HG03575 (cell line): ENCODE results near the gene AKR1C1.
"Not testable (repeated sequence)": the region's sequence is repeated elsewhere in the genome, so short reads cannot be mapped to it uniquely, and the experiment has no call there.

Experiments
- ATAC-seq: cut with Tn5 transposase; IDR thresholded peaks from one replicate; pipeline ENCODE4 v1.9.1; 2021; ENCODE audit not compliant: unreplicated experiment, insufficient number of reproducible peaks, low FRiP score; ENCODE audit errors: extremely low read depth

AKR1C1 gene

GRCh38 chr10:4978870-4979269, 15.7 kb downstream of the AKR1C1 start:
- no peak for ATAC-seq

DNA sequence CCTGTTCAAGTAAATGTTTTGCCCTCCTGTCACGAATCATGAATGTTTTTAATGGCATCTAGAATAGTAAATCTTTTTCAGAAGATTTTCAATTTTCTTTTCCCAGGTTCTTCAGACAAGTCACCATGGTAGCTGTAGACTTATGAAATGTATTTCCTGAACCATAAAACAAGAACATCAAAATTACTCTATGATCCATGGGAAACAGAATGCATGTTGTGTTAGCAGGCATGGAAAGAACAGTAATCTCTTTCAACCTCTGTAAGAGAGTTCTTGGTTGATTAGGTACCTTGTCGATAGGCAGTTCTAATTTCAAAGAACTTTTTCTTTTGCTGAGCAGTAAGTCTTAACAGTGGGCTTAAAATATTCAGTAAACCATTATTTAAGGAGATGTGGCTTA, 17.6 kb downstream of the AKR1C1 start:
- ATAC-seq = no peak

GRCh38 chr10:4981722-4982471, 18.7 kb downstream of the AKR1C1 start:
- no peak for ATAC-seq

GRCh38 chr10:4982764-4983226, 19.6 kb downstream of the AKR1C1 start:
- ATAC-seq = no peak

DNA sequence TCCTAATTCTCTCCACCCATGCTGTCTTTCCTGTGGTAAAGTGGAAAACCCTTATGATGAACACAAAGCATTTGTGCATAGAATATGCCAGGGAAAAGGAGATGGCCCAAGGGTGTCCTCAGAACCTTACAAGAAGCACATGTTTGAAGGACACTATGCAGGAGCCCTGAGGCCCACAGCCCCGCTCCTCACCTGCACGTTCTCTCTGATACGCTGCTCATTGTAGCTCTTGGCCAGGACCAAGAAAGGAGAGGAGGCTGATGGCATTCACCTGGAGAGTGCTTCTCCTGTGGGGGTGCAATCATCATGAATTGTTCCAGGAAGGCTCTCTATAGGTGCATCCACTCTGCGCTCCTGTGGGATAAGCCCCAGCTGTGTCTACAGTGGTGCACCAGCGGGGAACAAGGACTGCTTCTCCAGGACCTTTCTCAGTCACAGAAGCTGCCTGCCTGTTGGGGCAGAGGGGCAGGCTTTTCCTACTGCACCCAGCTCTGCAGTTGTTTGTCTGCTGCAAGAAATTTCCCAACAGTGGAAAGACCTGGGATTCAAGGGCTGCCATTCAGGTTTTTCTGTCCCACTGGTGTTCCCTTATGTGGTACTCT, 20.5 kb downstream of the AKR1C1 start:
- no peak for ATAC-seq

- ATAC-seq = no peak
Observed at GRCh38 chr10:4984223-4984622, 21.0 kb downstream of the AKR1C1 start.

GRCh38 chr10:4984971-4985594, 21.9 kb downstream of the AKR1C1 start:
- ATAC-seq = no peak

DNA sequence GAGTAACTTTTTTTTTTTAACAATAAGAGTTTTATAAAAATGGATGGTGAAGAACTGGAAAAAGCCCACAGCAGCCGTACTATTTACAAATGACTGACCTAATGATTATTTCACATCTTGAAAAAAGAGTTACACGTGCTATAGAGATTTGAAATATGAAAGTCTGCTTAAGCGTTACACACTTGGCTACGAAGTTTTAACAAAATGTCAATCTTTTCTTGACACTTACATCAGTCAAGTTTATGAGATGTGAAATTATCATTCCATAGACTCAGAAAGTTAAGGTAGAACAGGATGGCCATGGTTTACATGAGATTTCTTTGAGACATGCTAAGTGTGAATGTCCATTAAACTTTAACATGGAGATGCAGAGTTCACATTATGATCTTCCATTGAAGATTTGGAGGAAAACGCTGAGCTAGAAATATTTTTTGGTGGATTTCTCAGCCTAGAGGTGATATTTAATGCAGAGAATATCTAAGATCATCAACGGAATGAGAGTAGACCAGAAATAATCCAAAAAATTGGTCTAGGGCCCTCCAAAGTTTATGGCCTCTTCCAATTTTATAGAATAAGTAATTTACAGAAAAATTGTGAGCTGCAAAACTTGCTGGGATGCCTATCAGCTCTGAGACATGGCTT, 24.9 kb downstream of the AKR1C1 start:
- ATAC-seq = not testable (repeated sequence)

- no peak for ATAC-seq
Observed at GRCh38 chr10:4990217-4990616, 27.0 kb downstream of the AKR1C1 start.

DNA sequence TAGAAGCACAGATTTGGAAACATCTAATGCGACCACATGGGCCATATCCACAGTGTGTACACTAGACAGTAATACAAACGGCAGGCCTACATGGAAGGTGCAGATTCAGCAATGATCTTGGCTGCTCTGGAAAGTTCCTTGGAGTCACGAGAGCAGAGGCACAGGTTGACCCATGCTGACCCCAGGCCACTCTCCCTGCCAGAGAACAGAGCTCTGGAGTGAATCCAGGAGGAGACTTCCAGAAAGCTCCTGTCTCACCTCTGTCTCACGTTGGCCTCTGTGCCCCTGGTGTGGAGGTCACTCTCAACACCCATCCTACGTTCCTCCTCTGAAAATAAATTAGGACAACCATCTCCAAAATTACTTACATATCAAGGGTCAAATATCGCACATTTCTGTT, 28.2 kb downstream of the AKR1C1 start:
- not testable (repeated sequence) for ATAC-seq

- not testable (repeated sequence) for ATAC-seq
Observed at GRCh38 chr10:4992564-4992963, 29.3 kb downstream of the AKR1C1 start.

GRCh38 chr10:4994260-4994659, 31.0 kb downstream of the AKR1C1 start:
- not testable (repeated sequence) for ATAC-seq

DNA sequence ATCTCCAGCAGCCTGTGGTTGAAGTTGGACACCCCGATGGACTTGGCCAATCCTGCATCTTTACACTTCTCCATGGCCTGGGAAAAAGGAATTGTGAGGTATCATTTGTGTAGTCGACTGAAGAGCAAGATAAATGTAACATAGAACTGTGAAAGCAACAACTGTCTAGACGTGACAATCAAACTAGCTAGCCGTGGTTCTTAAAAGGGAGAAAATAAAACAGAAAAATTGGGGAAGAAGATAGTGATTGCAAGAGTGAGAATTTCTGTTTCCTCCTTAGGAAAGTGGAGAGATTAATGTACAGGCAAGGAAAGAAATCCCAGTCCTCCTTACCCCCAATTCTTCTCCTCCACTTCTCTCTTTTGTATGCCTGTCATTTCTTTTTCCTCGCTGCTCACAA, 35.5 kb downstream of the AKR1C1 start:
- no peak for ATAC-seq

DNA sequence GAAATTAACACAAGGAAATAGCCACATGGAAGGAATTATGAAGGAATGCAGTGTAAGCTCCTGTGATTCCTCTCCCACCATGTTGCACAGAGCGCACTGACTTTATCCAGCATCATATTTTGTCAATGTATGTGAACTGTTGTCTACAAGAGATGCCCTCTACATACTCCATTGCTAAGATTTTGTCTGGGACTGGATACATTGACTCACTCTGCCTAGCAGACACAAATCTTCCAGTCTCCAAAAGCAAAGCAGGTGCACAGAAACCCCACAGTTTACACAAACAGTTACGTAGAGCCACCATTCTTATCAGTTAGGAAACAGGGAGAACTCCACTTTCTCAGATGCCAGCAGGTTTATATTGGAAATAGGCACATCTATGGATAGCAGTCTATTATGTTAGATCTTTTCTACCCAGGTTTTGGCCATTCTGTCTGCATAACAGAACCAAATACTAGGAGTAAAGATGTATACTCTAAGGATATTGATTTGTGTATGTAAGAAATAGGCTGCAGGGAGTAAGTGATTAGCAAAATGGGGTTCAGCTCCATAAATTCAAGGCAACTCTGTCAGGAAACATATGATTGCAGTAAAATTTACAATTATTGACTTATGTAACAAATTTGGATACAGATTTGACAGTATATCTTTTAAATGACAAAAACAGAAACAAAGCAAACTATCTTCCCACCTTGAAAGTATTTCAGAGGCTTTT, 39.0 kb downstream of the AKR1C1 start:
- ATAC-seq = no peak

DNA sequence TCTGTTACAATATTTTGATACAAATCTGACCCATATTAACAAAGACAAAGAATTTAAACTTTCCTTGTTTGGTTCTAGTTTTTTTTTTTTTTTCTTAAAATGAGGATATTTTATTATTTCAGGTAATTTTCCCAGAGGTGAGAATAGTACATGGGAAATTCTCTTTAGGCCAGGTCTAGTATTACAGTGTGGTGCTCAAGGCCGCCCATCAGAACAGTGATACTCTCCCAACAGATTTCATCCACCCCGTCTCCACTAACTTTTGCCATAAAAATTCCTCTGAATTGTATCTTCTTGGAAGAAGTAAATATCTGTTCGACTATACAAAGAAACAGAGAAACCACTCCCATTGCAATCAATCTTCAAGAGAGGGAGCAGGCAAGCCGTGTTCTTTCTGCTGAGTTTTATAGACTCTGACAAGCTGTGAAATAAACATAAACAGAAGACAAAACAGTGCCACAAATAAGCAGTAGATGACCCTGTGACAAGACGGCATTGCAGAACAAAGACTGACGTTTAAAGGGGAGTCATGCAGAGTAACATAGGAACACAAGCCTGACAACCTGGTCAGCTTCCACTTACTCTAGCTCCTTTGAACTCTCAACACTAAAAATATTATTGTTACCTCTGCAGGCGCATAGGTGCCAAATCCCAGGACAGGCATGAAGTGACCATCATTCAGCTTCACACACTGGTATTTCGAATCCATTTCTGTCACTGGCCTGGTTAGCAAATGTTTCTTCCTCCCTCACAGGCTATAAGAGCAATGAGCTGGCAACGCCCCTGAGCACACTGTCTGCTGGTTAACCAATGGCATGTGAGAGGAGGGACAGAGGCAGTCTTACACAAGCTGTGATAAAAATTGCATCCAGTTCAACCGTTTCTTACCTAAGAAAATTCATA, 40.2 kb downstream of the AKR1C1 start, which contains the start of gene AKR1C2:
TSS of gene AKR1C2 (minus strand) at position 731 of the 903 bp plus-strand sequence. CDS start at position 709, 22 bp downstream.
- not testable (repeated sequence) for ATAC-seq

- ATAC-seq = not testable (repeated sequence)
Observed at GRCh38 chr10:5004030-5004385, 40.8 kb downstream of the AKR1C1 start.

DNA sequence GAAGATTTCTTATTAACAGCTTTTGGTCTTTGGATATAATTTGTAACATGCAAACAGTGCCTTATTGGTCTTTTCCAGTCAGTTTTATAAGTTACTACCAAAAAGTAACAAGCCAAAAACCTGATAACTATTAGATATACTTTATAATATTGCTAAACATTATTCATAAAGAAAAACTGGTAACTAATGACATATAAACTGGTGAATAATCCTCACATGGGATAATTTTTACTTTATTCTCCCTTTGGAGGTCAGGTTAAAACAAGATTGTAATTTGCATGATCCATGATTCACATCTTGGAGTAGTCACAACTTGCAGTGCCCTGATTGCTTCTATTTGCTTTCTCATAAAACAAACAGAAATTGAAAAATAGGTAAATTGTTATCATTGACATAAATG, 41.3 kb downstream of the AKR1C1 start:
- ATAC-seq = not testable (repeated sequence)
